IPS-18a (cell line): ENCODE measurements around the gene TNXB.
"Not testable (repeated sequence)": the region's sequence is repeated elsewhere in the genome, so short reads cannot be mapped to it uniquely, and the experiment has no call there.

Source experiments
- H3K27ac ChIP-seq: one replicate; pipeline ENCODE4 v1.5.1; 2013; ENCODE audit warnings: low read length
- H3K27me3 ChIP-seq: one replicate; pipeline ENCODE4 v1.6.1; 2013; ENCODE audit warnings: mild to moderate bottlenecking, low read length; ENCODE audit not compliant: control insufficient read depth, insufficient read depth
- H3K36me3 ChIP-seq: one replicate; pipeline ENCODE4 v1.6.1; 2013; ENCODE audit warnings: low read depth, low read length; ENCODE audit not compliant: control insufficient read depth
- H3K4me1 ChIP-seq: one replicate; pipeline ENCODE4 v1.6.1; 2013; ENCODE audit warnings: low read depth, low read length; ENCODE audit not compliant: control insufficient read depth
- H3K4me3 ChIP-seq: one replicate; pipeline ENCODE4 v1.5.1; 2013; ENCODE audit warnings: low read length
- H3K9ac ChIP-seq: one replicate; pipeline ENCODE4 v1.6.1; 2013; ENCODE audit warnings: mild to moderate bottlenecking, low read length, moderate library complexity
- H3K9me3 ChIP-seq: one replicate; pipeline ENCODE4 v1.6.1; 2013; ENCODE audit warnings: low read depth, low read length; ENCODE audit not compliant: control insufficient read depth

TNXB gene

GRCh38 chr6:32047084-32047478 is 62.1 kb downstream of the TNXB start:
- Histone ChIP-seq H3K27ac (no peak overlapping the region), H3K27me3 (no peaks in the 10 kb centered on the region), H3K9me3 (no peaks in the 10 kb centered on the region), H3K36me3 (no peaks in the 10 kb centered on the region), H3K4me1 (peaks cover 4% of the 10 kb centered on the region), H3K9ac (no peak overlapping the region), H3K4me3 (no peak overlapping the region)

- Histone ChIP-seq H3K9ac (no peak overlapping the region), H3K36me3 (no peaks in the 10 kb centered on the region), H3K9me3 (no peaks in the 10 kb centered on the region), H3K4me3 (no peak overlapping the region), H3K4me1 (peaks cover 4% of the 10 kb centered on the region), H3K27me3 (no peaks in the 10 kb centered on the region), H3K27ac (no peak overlapping the region)
Observed at GRCh38 chr6:32046450-32047083, 62.6 kb downstream of the TNXB start.

DNA sequence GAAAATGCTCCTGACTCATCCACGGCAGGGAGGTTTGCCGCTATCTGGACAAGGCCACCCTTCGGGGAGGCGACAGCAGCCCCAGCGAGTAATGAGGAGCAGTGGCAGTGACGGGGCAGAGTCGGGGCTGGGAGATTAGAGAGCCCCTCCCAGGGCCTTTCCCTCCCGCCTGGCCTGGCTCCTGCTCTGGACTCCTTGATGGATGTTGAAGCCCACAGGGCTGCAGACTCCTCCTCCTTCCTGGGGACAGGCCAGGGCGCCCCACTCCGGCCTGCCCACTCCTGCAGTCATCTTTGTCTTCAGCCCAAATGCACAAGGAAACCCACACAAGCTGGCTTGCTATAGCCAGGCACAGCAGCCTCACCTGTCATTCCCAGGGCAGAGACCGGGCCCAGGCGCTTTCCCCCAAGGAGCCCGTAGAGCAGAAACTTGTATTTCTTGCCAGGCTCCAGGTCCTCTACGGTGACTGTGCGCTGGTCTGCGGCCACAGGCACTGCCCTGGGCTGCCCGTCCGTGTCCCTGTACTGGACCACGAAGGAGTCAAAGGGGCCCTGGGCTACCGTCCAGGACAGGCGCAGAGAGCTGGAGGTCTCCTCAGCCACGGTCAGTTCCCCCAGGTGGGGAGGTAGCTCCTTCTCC is 63.2 kb downstream of the TNXB start:
- H3K4me3 ChIP-seq: no peak overlapping the region
- H3K36me3 ChIP-seq: no peaks in the 10 kb centered on the region
- no peak overlapping the region for H3K27ac ChIP-seq
- H3K9ac ChIP-seq: no peak overlapping the region
- H3K4me1 ChIP-seq: peaks cover 4% of the 10 kb centered on the region
- H3K9me3 ChIP-seq: no peaks in the 10 kb centered on the region
- no peaks in the 10 kb centered on the region for H3K27me3 ChIP-seq

GRCh38 chr6:32044916-32045315 is 64.2 kb downstream of the TNXB start:
- not testable (repeated sequence) for H3K4me1 ChIP-seq, H3K4me3 ChIP-seq, H3K9ac ChIP-seq, H3K36me3 ChIP-seq, H3K9me3 ChIP-seq, H3K27ac ChIP-seq, H3K27me3 ChIP-seq

DNA sequence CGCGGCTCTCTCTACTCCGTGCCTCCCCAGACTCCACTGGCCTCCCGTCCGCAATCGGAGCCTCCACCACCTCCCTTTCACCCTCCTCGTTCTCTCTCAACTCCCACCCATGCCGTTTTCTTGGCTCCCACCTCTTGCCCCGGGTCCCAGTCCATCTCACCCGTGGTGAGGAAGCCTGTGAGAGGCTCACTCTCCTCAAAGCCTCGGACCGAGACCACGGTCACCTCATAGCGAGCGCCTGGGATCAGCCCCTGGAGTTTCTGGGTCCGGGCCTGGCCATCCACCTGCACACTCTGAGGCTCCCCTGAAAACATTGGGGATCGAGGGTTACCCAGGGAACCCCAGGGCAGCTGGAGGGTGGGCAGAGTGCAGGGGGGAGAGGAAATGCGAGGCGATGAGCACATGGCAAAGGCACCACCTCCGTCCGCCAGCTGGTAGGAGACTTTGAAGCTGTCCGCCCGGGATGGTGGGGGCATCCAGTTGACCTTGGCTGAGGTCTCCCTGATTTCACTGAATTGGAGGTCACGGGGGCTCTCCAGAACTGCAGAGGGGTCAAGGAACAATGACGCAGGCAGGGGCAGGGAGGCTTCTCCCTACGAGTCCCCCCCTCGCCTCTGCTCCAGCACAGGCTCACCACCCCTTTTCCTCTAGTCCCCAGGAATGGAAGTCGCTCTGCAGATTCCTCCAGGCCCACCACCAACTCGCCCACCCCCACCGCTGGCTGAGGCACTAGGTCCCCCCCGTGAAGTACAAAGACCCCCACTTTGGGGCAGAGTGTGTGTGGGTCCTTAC is 65.4 kb downstream of the TNXB start:
- not testable (repeated sequence) for H3K27ac ChIP-seq, H3K36me3 ChIP-seq, H3K4me3 ChIP-seq, H3K4me1 ChIP-seq, H3K9me3 ChIP-seq, H3K9ac ChIP-seq, H3K27me3 ChIP-seq

- not testable (repeated sequence) for H3K4me3 ChIP-seq, H3K4me1 ChIP-seq, H3K9me3 ChIP-seq, H3K27me3 ChIP-seq, H3K9ac ChIP-seq, H3K36me3 ChIP-seq, H3K27ac ChIP-seq
Observed at GRCh38 chr6:32042276-32042675, 66.9 kb downstream of the TNXB start.

DNA sequence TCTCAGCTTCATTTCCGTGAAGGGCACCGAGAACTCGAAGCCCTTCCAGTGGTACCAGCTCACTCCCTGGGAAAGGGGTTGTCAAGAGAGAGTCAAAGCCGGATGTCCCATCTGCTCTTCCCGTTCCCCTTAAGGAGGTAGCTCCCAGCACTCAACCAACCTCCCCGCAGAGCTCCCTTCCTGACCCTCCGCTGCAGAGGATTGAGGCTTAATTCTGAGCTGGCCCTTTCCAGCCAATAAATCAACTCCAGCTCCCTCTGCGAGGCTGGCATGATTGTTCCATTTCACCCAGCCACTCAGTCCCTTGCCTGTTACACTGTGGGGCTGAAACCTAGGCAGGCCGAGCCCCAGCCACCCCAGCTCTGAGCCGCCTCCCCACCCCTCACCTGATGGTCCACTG is 67.8 kb downstream of the TNXB start:
- H3K9ac ChIP-seq, H3K27me3 ChIP-seq, H3K9me3 ChIP-seq, H3K4me1 ChIP-seq, H3K36me3 ChIP-seq, H3K4me3 ChIP-seq, H3K27ac ChIP-seq: not testable (repeated sequence)

DNA sequence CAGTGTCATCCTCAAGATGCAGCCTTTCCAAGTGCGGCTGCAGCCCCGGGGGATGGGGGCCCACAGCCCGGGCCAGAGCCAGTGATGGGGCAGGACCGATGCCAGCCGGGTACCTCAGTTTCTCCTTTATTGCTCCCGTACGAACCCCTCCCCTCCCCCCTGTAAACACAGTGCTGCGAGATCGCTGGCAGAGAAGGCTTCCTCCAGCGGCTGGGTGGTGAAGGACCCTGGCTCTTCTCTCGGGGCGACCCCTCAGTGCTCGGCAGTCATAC is 68.2 kb downstream of the TNXB start:
- H3K36me3 ChIP-seq, H3K27me3 ChIP-seq, H3K4me3 ChIP-seq, H3K4me1 ChIP-seq, H3K27ac ChIP-seq, H3K9ac ChIP-seq, H3K9me3 ChIP-seq: not testable (repeated sequence)

DNA sequence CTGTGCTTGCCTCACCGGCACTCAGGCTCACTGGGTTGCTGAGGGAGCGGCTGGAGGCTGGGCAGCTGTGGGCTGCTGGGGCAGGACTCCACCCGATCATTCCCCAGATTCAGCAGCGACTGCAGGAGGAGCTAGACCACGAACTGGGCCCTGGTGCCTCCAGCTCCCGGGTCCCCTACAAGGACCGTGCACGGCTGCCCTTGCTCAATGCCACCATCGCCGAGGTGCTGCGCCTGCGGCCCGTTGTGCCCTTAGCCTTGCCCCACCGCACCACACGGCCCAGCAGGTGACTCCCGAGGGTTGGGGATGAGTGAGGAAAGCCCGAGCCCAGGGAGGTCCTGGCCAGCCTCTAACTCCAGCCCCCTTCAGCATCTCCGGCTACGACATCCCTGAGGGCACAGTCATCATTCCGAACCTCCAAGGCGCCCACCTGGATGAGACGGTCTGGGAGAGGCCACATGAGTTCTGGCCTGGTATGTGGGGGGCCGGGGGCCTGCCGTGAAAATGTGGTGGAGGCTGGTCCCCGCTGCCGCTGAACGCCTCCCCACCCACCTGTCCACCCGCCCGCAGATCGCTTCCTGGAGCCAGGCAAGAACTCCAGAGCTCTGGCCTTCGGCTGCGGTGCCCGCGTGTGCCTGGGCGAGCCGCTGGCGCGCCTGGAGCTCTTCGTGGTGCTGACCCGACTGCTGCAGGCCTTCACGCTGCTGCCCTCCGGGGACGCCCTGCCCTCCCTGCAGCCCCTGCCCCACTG is 68.7 kb downstream of the TNXB start:
- H3K4me1 ChIP-seq, H3K27me3 ChIP-seq, H3K9me3 ChIP-seq: not testable (repeated sequence)

GRCh38 chr6:32039321-32040274 is 69.5 kb downstream of the TNXB start:
- not testable (repeated sequence) for H3K27ac ChIP-seq, H3K4me3 ChIP-seq, H3K27me3 ChIP-seq, H3K9me3 ChIP-seq, H3K4me1 ChIP-seq, H3K9ac ChIP-seq, H3K36me3 ChIP-seq

More for the DNA sequence above, 68.7 kb downstream of the TNXB start:
- not testable (repeated sequence) for H3K27ac ChIP-seq, H3K4me3 ChIP-seq, H3K9ac ChIP-seq, H3K36me3 ChIP-seq

DNA sequence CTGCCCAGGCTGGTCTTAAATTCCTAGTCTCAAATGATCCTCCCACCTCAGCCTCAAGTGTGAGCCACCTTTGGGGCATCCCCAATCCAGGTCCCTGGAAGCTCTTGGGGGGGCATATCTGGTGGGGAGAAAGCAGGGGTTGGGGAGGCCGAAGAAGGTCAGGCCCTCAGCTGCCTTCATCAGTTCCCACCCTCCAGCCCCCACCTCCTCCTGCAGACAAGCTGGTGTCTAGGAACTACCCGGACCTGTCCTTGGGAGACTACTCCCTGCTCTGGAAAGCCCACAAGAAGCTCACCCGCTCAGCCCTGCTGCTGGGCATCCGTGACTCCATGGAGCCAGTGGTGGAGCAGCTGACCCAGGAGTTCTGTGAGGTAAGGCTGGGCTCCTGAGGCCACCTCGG is 70.3 kb downstream of the TNXB start:
- H3K27me3 ChIP-seq, H3K36me3 ChIP-seq, H3K4me3 ChIP-seq, H3K4me1 ChIP-seq, H3K27ac ChIP-seq, H3K9me3 ChIP-seq, H3K9ac ChIP-seq: not testable (repeated sequence)
